Keratinocyte (primary cell): ENCODE measurements around the gene DBNDD1.

Experiments
- EZH2 ChIP-seq: IDR thresholded peaks from one replicate; pipeline ENCODE4 v1.6.1; 2012; ENCODE audit warnings: inconsistent platforms, mild to moderate bottlenecking, low read length, moderate library complexity
- TF ChIP-seq, protein P1 (sequence below), 3 experiments: IDR thresholded peaks in 1 of 3; conservative IDR thresholded peaks in 1 of 3; optimal IDR thresholded peaks in 1 of 3; 2 replicates in 2 of 3; 3 replicates in 1 of 3; pipeline versions ENCODE3 to v1.5.1; 2011; ENCODE audit warnings: low read length in 3 of 3, mild to moderate bottlenecking in 3 of 3, moderate library complexity in 2 of 3, control low read depth in 1 of 3, inconsistent platforms in 1 of 3; ENCODE audit not compliant: insufficient read depth in 2 of 3; ENCODE audit errors: extremely low read depth in 1 of 3

GRCh38 chr16:90010676-90011507, 8.4 kb downstream of the DBNDD1 start:
- TF ChIP-seq, protein P1, sequence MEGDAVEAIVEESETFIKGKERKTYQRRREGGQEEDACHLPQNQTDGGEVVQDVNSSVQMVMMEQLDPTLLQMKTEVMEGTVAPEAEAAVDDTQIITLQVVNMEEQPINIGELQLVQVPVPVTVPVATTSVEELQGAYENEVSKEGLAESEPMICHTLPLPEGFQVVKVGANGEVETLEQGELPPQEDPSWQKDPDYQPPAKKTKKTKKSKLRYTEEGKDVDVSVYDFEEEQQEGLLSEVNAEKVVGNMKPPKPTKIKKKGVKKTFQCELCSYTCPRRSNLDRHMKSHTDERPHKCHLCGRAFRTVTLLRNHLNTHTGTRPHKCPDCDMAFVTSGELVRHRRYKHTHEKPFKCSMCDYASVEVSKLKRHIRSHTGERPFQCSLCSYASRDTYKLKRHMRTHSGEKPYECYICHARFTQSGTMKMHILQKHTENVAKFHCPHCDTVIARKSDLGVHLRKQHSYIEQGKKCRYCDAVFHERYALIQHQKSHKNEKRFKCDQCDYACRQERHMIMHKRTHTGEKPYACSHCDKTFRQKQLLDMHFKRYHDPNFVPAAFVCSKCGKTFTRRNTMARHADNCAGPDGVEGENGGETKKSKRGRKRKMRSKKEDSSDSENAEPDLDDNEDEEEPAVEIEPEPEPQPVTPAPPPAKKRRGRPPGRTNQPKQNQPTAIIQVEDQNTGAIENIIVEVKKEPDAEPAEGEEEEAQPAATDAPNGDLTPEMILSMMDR (optimal IDR thresholded peaks at IDR 0.05 in 1 of 3, IDR thresholded peaks at IDR 0.05 in 1 of 3, conservative IDR thresholded peaks at IDR 0.05 in 1 of 3; ENCODE audit: extremely low read depth in 1 of 3, insufficient read depth in 2 of 3, low read length in 3 of 3) = no peak
- TF ChIP-seq EZH2 = no peak
